Measurements from ENCODE around the gene TNFAIP8L2.

DNA sequence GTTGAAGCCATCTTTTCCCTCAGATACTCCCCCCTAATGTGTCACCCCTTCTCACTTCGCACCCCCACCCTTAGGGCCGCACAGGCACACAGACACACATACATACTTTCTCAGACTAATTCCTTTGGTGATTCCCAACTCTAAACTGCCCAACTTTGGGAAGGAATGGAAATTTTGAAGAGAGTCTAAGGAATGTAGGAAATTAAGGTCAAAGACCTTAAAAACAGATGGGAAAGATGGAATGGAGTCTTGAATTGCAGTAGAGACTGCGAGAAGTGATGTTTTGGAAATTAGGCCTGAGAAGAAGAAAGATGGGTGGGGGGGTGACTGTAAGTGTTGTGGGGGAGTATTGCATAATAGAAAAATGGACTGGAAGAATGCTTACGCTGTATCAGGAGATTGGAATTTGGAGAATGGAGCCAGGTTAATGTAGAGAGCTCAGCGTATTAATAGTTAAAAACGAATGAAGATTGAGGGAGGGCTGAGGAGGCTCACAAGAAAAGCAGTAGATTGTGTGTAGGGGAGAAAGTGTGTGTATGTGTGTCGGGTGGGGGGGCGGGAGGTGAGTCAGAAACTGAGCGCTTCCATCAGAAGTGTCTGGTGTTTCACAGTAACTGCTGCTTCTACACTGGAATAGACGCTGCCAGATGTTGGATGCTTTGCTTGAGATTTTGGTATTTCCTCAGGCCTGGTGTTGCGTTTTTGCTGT, 43.6 kb downstream of the TNFAIP8L2 start:
- TF ChIP-seq, protein P1, sequence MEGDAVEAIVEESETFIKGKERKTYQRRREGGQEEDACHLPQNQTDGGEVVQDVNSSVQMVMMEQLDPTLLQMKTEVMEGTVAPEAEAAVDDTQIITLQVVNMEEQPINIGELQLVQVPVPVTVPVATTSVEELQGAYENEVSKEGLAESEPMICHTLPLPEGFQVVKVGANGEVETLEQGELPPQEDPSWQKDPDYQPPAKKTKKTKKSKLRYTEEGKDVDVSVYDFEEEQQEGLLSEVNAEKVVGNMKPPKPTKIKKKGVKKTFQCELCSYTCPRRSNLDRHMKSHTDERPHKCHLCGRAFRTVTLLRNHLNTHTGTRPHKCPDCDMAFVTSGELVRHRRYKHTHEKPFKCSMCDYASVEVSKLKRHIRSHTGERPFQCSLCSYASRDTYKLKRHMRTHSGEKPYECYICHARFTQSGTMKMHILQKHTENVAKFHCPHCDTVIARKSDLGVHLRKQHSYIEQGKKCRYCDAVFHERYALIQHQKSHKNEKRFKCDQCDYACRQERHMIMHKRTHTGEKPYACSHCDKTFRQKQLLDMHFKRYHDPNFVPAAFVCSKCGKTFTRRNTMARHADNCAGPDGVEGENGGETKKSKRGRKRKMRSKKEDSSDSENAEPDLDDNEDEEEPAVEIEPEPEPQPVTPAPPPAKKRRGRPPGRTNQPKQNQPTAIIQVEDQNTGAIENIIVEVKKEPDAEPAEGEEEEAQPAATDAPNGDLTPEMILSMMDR (conservative IDR thresholded peaks at IDR 0.05): no peak
- TF ChIP-seq ZFX (IDR thresholded peaks at IDR 0.05): no peak

Measured in C4-2B (cell line).